Measurements from ENCODE around the gene FDCSP. TPM values are rescaled to one million over a fixed set of nuclear protein-coding genes. Genes with fewer than 3 reads are reported as not detected.

FDCSP gene
- not detected for total RNA-seq

- no peaks in the 10 kb centered on the region for H3K27me3 ChIP-seq
- 73 to 74% methylated on average over 2 of the region's 2 CpGs for WGBS, 2 donors
- no peak for TF ChIP-seq CTCF (IDR thresholded peaks at IDR 0.05)
- TF ChIP-seq EP300 (IDR thresholded peaks at IDR 0.05) = no peak
- TF ChIP-seq POLR2A (IDR thresholded peaks at IDR 0.05) = no peak
These were observed at the start of gene FDCSP for GRCh38 chr4:70225824-70226223. Gene FDCSP (plus strand): TSS chr4:70226124. CDS start chr4:70231195, 5,071 bp downstream.

GRCh38 chr4:70177090-70177489, 48.8 kb upstream of the FDCSP start:
- no peak overlapping the region for H3K27ac ChIP-seq
- WGBS, 2 donors = 60% methylated on average over 5 of the region's 5 CpGs
- H3K4me3 ChIP-seq = no peak overlapping the region
- no peak for TF ChIP-seq EP300 (IDR thresholded peaks at IDR 0.05)
- no peak for TF ChIP-seq POLR2A (IDR thresholded peaks at IDR 0.05)
- no peak for TF ChIP-seq CTCF (IDR thresholded peaks at IDR 0.05)
- H3K36me3 ChIP-seq = no peaks in the 10 kb centered on the region
- no peaks in the 10 kb centered on the region for H3K27me3 ChIP-seq
- DNase-seq (ENCODE audit: low spot score in 2 of 2) = no peak
- no peaks in the 10 kb centered on the region for H3K4me1 ChIP-seq
- no peaks in the 10 kb centered on the region for H3K9me3 ChIP-seq

More at GRCh38 chr4:70225824-70226223, at the start of gene FDCSP:
- H3K36me3 ChIP-seq = no peaks in the 10 kb centered on the region
- H3K4me3 ChIP-seq = no peak within 1 kb of the TSS
- no peaks in the 10 kb centered on the region for H3K9me3 ChIP-seq
- H3K4me1 ChIP-seq = no peaks in the 10 kb centered on the region
- H3K27ac ChIP-seq = no peak within 1 kb of the TSS
- DNase-seq (ENCODE audit: low spot score in 2 of 2) = no peak

GRCh38 chr4:70178075-70178660, 47.8 kb upstream of the FDCSP start:
- 83 to 84% methylated on average over 5 of the region's 5 CpGs for WGBS, 2 donors
- no peak overlapping the region for H3K4me3 ChIP-seq
- no peaks in the 10 kb centered on the region for H3K27me3 ChIP-seq
- no peaks in the 10 kb centered on the region for H3K36me3 ChIP-seq
- H3K27ac ChIP-seq = no peak overlapping the region
- no peak for DNase-seq (ENCODE audit: low spot score in 2 of 2)
- no peak for TF ChIP-seq CTCF (IDR thresholded peaks at IDR 0.05)
- TF ChIP-seq POLR2A (IDR thresholded peaks at IDR 0.05) = no peak
- no peak for TF ChIP-seq EP300 (IDR thresholded peaks at IDR 0.05)
- no peaks in the 10 kb centered on the region for H3K9me3 ChIP-seq
- no peaks in the 10 kb centered on the region for H3K4me1 ChIP-seq

GRCh38 chr4:70179811-70180210, 46.1 kb upstream of the FDCSP start:
- no peaks in the 10 kb centered on the region for H3K4me1 ChIP-seq
- TF ChIP-seq POLR2A (IDR thresholded peaks at IDR 0.05) (no peak), CTCF (IDR thresholded peaks at IDR 0.05) (no peak), EP300 (IDR thresholded peaks at IDR 0.05) (no peak)
- no peak overlapping the region for H3K27ac ChIP-seq
- H3K36me3 ChIP-seq = no peaks in the 10 kb centered on the region
- no peak overlapping the region for H3K4me3 ChIP-seq
- no peaks in the 10 kb centered on the region for H3K9me3 ChIP-seq
- DNase-seq (ENCODE audit: low spot score in 2 of 2) = no peak
- 65 to 75% methylated on average over 2 of the region's 2 CpGs for WGBS, 2 donors
- no peaks in the 10 kb centered on the region for H3K27me3 ChIP-seq

- no peak for DNase-seq (ENCODE audit: low spot score in 2 of 2)
- Histone ChIP-seq H3K36me3 (no peaks in the 10 kb centered on the region), H3K4me3 (no peak overlapping the region), H3K4me1 (no peaks in the 10 kb centered on the region), H3K9me3 (no peaks in the 10 kb centered on the region), H3K27ac (no peak overlapping the region), H3K27me3 (no peaks in the 10 kb centered on the region)
- TF ChIP-seq POLR2A (IDR thresholded peaks at IDR 0.05) (no peak), EP300 (IDR thresholded peaks at IDR 0.05) (no peak), CTCF (IDR thresholded peaks at IDR 0.05) (no peak)
- 65 to 81% methylated on average over 1 of the region's 1 CpG for WGBS, 2 donors
These were observed 44.1 kb upstream of the FDCSP start for GRCh38 chr4:70181864-70182263.
